Measurements from ENCODE around the gene HTR4. TPM values are rescaled to one million over a fixed set of nuclear protein-coding genes. Genes with fewer than 3 reads are reported as not detected.

The HTR4 gene
- total RNA-seq, 3 donors from 2014 or later: 15.0 to 18.8 (median 17.3) TPM

DNA sequence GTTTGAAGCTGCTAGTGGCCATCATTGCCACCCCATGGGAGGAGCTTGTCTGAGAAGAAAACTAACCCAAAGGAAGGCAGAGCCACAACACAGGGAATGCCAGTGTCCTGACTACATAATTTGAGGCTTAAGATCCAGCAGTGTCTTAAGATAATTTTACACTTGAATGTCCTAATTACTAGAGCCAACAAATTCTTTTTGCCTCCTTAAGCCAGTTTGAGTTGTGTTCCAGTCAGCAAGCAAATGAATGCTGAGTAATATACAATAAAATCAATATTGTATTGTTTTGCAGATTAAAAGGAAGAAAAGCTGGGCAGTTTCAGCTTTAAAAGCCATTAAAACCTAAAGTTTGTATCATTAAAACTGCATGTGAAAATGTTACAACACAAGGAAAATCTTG, 13.9 kb downstream of the HTR4 start:
- intact Hi-C loops (cut with DNase I, micrococcal nuclease): no loop called here
- Histone ChIP-seq H3K9me3 (no peaks in the 10 kb centered on the region), H3K36me3 (ENCODE audit: low read depth) (no peaks in the 10 kb centered on the region), H3K4me3 (no peak overlapping the region), H3K4me1 (ENCODE audit: low read depth) (no peaks in the 10 kb centered on the region)
- TF ChIP-seq, protein P1, sequence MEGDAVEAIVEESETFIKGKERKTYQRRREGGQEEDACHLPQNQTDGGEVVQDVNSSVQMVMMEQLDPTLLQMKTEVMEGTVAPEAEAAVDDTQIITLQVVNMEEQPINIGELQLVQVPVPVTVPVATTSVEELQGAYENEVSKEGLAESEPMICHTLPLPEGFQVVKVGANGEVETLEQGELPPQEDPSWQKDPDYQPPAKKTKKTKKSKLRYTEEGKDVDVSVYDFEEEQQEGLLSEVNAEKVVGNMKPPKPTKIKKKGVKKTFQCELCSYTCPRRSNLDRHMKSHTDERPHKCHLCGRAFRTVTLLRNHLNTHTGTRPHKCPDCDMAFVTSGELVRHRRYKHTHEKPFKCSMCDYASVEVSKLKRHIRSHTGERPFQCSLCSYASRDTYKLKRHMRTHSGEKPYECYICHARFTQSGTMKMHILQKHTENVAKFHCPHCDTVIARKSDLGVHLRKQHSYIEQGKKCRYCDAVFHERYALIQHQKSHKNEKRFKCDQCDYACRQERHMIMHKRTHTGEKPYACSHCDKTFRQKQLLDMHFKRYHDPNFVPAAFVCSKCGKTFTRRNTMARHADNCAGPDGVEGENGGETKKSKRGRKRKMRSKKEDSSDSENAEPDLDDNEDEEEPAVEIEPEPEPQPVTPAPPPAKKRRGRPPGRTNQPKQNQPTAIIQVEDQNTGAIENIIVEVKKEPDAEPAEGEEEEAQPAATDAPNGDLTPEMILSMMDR (IDR thresholded peaks at IDR 0.05): no peak
- DNase-seq: no peak
- ATAC-seq: no peak

DNA sequence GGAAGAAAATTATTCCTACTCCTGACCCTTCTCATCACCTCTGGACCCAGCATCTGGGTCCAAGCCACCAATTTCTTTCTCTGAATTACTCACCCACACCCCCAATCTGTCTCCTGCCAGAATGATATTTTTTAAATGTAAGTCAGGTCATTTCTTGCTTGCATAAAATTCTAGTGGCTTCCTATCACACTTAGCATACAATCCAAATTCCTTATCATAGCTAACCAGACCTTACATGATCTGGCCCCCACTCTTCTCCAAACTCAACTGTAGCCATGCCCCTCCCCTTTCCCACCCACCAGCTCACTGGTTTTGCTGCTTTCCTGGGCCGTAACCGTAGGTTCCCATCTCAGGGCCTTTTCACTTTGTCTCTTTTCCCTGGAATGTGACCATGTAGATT, 15.2 kb downstream of the HTR4 start:
- no peaks in the 10 kb centered on the region for H3K36me3 ChIP-seq (ENCODE audit: low read depth)
- TF ChIP-seq, protein P1 (IDR thresholded peaks at IDR 0.05): no peak
- H3K9me3 ChIP-seq: no peaks in the 10 kb centered on the region
- peaks cover 9% of the 10 kb centered on the region for H3K4me1 ChIP-seq (ENCODE audit: low read depth)
- DNase-seq (no peak), ATAC-seq (no peak)
- no peak overlapping the region for H3K4me3 ChIP-seq
- intact Hi-C loops (cut with DNase I, micrococcal nuclease): no loop called here

DNA sequence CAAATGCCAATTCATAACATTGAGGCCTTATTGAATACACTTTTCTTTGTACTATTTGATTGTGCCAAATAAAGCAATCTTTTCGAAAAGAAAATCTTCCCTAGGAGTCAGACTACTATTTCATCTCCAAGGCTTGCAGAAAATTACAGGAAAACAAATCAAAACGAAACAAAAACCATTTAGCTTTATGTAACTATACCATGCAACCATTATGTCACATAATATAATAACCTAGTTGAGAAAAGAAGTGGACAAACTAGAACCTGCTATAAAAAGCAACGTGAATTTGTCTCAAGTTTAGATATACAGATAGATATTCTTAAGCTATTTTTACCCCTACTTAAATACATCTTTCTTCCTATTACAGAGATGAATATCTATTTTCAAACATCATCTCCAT, 18.0 kb downstream of the HTR4 start:
- intact Hi-C loops (cut with DNase I, micrococcal nuclease): no loop called here
- Histone ChIP-seq H3K4me1 (ENCODE audit: low read depth) (peaks cover 9% of the 10 kb centered on the region), H3K9me3 (no peaks in the 10 kb centered on the region), H3K4me3 (no peak overlapping the region), H3K36me3 (ENCODE audit: low read depth) (no peaks in the 10 kb centered on the region)
- DNase-seq (no peak), ATAC-seq (peak; percentile 55)
- TF ChIP-seq, protein P1 (IDR thresholded peaks at IDR 0.05): no peak

DNA sequence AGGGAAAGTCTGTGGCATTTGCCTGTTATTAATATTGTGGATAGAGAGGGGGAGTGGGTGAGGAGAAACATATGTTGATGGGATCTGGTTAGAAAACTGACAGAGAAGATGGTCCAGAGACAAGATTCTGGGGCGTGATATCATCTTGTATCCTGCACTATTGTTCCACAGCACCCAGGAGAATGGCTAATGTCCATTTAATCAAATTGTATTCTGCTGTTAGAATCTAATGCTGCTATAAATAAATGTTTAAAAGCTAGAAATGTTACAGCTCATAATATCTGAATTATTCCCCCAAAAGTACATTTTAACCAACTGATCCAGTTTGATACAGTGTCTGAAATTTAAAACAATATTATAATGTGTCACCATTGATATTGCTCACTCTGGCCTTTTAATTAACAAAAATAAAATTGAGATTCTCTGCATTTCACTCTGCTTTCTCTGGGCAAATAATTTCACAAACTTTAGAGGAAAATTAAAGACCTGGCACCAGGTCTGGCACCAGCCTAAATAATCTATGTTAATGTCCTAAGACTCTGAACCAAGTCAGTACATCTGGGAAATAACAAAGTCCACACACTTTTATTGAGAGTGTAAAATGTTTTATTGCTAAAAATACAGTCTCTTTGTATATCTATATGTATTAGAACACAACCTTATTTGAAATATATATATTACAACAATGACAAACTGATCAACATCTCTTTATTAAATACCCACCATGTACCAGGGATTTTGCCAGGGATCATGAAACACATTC, 18.8 kb downstream of the HTR4 start:
- Histone ChIP-seq H3K9me3 (no peaks in the 10 kb centered on the region), H3K36me3 (ENCODE audit: low read depth) (no peaks in the 10 kb centered on the region), H3K4me1 (ENCODE audit: low read depth) (peaks cover 9% of the 10 kb centered on the region), H3K4me3 (no peak overlapping the region)
- TF ChIP-seq, protein P1 (IDR thresholded peaks at IDR 0.05): no peak
- intact Hi-C loops (cut with DNase I, micrococcal nuclease): no loop called here
- peak; percentile 86 for ATAC-seq
- no peak for DNase-seq

DNA sequence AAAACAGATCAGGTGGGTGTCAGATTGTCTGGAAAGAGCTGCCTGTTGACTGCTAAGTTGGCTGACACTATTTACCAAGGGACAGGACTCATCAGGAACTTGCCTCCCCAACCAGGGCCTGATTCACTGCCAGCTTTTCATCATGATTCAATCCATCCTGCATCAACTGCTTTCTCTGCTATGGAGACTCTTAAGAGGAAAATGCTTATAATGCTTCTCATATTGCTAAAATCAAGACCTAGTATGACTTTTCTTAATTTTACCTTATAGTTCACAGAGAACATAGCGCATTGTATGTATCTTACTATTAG, 21.3 kb downstream of the HTR4 start:
- intact Hi-C loops (cut with DNase I, micrococcal nuclease): no loop called here

More for the DNA sequence above, 21.3 kb downstream of the HTR4 start:
- TF ChIP-seq, protein P1 (IDR thresholded peaks at IDR 0.05): no peak
- Histone ChIP-seq H3K9me3 (no peaks in the 10 kb centered on the region), H3K36me3 (ENCODE audit: low read depth) (no peaks in the 10 kb centered on the region), H3K4me3 (no peak overlapping the region), H3K4me1 (ENCODE audit: low read depth) (peaks cover 9% of the 10 kb centered on the region)
- ATAC-seq: peak; percentile 76
- DNase-seq: peak in 1 of 3 donors; percentile 37
